ENCODE data around the gene PRTG.
"Not testable (repeated sequence)": the region's sequence is repeated elsewhere in the genome, so short reads cannot be mapped to it uniquely, and the experiment has no call there.

PRTG gene

DNA sequence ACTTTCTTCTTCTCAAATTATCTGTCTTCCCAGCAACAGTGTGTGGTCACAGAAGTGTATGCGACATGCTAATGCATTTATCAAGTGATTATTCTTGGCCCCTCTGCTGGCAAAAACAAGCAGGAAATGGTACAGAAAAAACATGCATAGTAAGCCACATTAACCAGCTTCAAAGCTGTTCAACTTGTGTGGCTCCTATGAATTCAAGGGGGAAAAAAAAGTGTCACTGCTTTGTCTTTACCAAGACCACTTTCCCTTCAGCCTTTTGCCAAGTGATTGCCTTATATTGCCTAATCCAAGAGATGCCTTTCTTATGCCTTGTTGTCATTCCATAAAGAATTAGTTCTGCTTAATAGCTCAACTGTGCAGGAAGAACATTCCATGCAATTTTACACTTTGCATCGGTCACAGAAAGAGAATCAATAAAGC, 39.1 kb downstream of the PRTG start:
- DNase-seq (ENCODE audit: low read depth) = peak; percentile 40
- in situ Hi-C loops (cut with HindIII; ENCODE audit: low sequenced_read_pairs) = no loop called here
- TF ChIP-seq, protein P1, sequence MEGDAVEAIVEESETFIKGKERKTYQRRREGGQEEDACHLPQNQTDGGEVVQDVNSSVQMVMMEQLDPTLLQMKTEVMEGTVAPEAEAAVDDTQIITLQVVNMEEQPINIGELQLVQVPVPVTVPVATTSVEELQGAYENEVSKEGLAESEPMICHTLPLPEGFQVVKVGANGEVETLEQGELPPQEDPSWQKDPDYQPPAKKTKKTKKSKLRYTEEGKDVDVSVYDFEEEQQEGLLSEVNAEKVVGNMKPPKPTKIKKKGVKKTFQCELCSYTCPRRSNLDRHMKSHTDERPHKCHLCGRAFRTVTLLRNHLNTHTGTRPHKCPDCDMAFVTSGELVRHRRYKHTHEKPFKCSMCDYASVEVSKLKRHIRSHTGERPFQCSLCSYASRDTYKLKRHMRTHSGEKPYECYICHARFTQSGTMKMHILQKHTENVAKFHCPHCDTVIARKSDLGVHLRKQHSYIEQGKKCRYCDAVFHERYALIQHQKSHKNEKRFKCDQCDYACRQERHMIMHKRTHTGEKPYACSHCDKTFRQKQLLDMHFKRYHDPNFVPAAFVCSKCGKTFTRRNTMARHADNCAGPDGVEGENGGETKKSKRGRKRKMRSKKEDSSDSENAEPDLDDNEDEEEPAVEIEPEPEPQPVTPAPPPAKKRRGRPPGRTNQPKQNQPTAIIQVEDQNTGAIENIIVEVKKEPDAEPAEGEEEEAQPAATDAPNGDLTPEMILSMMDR (IDR thresholded peaks at IDR 0.05; ENCODE audit: low read depth, low read length, missing control alignments) = no peak
- no peak overlapping the region for H3K4me3 ChIP-seq (ENCODE audit: low read depth, low read length)

DNA sequence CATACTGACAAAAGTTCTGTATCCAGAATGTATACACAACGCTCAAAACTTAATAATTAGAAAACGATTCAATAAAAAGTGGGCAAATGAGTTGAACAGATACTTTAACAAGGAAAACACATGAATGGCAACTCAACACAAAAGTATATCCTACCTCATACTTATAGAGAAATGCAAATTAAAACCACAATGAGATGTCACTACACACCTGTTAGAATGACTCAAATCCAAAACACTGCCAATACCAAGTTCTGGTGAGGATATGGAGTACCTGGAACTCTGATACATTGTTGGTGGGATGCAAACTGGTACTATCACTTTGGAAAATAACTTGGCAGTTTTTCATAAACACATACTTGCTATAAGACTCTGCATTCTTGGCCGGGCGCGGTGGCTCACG, 42.1 kb downstream of the PRTG start:
- in situ Hi-C loops (cut with HindIII; ENCODE audit: low sequenced_read_pairs) = no loop called here
- TF ChIP-seq, protein P1 (IDR thresholded peaks at IDR 0.05; ENCODE audit: low read depth, low read length, missing control alignments) = no peak
- no peak overlapping the region for H3K4me3 ChIP-seq (ENCODE audit: low read depth, low read length)
- DNase-seq (ENCODE audit: low read depth) = no peak

DNA sequence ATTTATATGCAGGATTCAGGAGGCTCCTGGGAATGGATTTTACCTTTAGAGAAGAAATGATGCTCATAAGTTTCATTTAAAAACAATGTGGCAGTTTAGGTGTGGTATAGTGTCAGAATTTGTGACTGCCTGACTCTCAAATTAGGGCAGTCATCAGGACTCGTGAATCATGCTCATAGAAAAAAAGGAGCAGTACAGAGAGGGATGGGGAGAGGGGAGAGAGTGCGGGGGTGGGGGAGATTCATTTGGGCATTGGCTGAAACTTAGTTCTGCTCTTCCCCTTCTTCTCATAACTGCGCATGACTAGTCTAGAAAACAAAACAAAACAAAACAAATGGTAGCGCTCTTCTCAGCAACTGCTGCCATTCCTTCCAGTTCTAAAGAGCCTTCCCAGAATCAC, 44.3 kb downstream of the PRTG start:
- DNase-seq (ENCODE audit: low read depth) = no peak
- TF ChIP-seq, protein P1 (IDR thresholded peaks at IDR 0.05; ENCODE audit: low read depth, low read length, missing control alignments) = no peak
- in situ Hi-C loops (cut with HindIII; ENCODE audit: low sequenced_read_pairs) = no loop called here
- H3K4me3 ChIP-seq (ENCODE audit: low read depth, low read length) = no peak overlapping the region

DNA sequence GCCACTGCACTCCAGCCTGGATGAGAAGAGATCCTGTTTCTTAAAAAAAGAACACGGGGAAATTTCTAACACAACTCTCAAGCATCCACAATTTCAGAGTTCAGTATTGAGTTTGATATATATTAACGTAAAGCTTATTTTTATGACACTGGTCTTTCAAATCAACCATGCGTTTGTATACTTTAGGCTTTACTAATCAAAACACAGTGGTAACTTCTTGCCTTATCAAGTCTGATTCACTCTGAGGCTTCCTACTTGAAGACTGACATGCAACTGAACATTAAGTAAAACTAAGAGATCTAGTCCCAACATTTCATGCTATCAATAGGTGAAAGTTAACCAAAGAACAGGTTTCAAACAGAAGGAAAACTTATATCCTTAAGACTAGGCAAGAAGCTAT, 46.7 kb downstream of the PRTG start:
- H3K4me3 ChIP-seq (ENCODE audit: low read depth, low read length) = no peak overlapping the region
- in situ Hi-C loops (cut with HindIII; ENCODE audit: low sequenced_read_pairs) = no loop called here
- TF ChIP-seq, protein P1 (IDR thresholded peaks at IDR 0.05; ENCODE audit: low read depth, low read length, missing control alignments) = no peak
- no peak for DNase-seq (ENCODE audit: low read depth)

DNA sequence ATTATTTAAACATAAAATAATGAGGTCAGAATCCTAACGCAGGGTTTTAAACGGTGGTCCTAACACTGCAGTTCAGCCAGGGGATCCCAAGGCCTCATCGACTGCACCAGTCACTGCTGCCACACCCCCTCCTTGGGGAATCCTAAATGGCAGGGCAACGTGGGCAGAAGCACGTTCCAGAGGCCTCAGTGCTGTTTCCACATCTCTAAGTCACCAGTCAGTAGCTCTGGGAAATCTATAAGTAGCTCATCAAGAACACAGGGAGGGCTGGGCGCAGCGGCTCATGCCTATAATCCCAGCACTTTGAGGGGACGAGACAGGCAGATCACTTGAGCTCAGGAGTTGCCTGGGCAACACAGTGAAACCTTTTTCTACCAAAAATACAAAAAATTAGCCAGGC, 47.5 kb downstream of the PRTG start:
- in situ Hi-C loops (cut with HindIII; ENCODE audit: low sequenced_read_pairs) = no loop called here

DNA sequence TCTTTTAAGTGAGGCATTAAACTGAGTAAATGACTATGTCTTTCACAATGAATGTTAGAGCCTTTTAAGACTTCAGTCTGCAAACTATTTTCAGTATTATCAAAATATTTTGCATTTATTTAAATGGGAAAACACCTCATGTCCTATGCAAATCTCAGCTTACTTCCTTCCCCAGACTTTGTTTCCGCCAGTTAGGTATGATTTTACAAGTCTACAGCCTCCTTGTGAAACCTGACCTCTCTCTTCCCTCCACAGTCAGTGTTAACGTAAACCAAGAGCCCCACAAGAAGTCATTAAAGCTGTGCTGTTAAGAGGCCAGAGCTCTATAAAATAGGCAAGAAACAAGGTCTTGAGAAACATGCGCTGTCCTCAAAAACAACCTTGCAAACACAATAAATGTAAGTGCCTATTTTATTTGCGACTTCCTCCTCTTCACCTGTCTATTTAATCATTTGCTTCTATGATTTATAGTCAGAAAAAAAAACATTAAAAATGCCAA, 48.3 kb downstream of the PRTG start:
- TF ChIP-seq, protein P1 (IDR thresholded peaks at IDR 0.05; ENCODE audit: low read depth, low read length, missing control alignments) = no peak
- no peak overlapping the region for H3K4me3 ChIP-seq (ENCODE audit: low read depth, low read length)
- DNase-seq (ENCODE audit: low read depth) = peak; percentile 39

More for the DNA sequence above, 47.5 kb downstream of the PRTG start:
- DNase-seq (ENCODE audit: low read depth) = no peak
- H3K4me3 ChIP-seq (ENCODE audit: low read depth, low read length) = no peak overlapping the region
- TF ChIP-seq, protein P1 (IDR thresholded peaks at IDR 0.05; ENCODE audit: low read depth, low read length, missing control alignments) = no peak

DNA sequence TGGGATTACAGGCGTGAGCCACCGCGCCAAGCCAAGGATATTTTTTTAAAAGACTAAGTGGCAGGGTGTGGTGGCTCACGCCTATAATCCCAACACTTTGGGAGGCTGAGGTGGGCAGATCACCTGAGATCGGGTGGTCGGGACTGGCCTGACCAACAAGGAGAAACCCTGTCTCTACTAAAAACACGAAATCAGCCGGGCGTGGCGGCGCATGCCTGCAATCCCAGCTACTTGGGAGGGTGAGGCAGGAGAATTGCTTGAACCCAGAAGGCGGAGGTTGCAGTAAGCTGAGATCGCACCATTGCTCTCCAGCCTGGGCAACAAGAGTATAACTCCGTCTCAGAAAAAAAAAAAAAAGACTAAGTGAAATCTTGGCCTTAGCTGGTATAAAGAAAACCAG, 49.8 kb downstream of the PRTG start:
- H3K4me3 ChIP-seq (ENCODE audit: low read depth, low read length); DNase-seq (ENCODE audit: low read depth); in situ Hi-C loops (cut with HindIII; ENCODE audit: low sequenced_read_pairs): not testable (repeated sequence)

More for the DNA sequence above, 48.3 kb downstream of the PRTG start:
- in situ Hi-C loops (cut with HindIII; ENCODE audit: low sequenced_read_pairs) = no loop called here
